ENCODE measurements around the gene TMEM140.

DNA sequence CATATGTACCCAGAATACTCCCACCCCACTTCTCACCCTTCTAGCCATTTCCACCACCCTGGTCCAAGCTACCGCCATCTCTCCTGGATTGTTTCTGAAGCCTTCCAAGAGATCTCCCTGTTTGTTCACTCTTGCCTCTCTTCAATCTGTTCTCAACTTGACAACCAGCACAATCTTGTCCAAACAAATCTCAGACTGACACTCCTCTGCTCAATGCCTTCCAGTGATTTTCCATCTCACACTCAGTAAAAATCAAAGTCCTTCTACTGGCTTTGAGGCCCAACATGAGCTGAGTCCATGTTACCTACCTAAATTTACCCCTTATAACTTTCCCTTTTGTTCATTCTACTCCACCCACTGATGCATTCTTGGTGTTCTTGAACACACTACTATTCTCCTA, 33.2 kb upstream of the TMEM140 start:
- TF ChIP-seq, protein P1, sequence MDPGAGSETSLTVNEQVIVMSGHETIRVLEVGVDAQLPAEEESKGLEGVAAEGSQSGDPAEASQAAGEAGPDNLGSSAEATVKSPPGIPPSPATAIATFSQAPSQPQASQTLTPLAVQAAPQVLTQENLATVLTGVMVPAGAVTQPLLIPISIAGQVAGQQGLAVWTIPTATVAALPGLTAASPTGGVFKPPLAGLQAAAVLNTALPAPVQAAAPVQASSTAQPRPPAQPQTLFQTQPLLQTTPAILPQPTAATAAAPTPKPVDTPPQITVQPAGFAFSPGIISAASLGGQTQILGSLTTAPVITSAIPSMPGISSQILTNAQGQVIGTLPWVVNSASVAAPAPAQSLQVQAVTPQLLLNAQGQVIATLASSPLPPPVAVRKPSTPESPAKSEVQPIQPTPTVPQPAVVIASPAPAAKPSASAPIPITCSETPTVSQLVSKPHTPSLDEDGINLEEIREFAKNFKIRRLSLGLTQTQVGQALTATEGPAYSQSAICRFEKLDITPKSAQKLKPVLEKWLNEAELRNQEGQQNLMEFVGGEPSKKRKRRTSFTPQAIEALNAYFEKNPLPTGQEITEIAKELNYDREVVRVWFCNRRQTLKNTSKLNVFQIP (CRISPR knock-in tag; IDR thresholded peaks at IDR 0.05; ENCODE audit: borderline replicate concordance, low read depth), result no peak
- no peak for TF ChIP-seq ZNF8 (CRISPR knock-in tag; IDR thresholded peaks at IDR 0.05)
- TF ChIP-seq, protein P2, sequence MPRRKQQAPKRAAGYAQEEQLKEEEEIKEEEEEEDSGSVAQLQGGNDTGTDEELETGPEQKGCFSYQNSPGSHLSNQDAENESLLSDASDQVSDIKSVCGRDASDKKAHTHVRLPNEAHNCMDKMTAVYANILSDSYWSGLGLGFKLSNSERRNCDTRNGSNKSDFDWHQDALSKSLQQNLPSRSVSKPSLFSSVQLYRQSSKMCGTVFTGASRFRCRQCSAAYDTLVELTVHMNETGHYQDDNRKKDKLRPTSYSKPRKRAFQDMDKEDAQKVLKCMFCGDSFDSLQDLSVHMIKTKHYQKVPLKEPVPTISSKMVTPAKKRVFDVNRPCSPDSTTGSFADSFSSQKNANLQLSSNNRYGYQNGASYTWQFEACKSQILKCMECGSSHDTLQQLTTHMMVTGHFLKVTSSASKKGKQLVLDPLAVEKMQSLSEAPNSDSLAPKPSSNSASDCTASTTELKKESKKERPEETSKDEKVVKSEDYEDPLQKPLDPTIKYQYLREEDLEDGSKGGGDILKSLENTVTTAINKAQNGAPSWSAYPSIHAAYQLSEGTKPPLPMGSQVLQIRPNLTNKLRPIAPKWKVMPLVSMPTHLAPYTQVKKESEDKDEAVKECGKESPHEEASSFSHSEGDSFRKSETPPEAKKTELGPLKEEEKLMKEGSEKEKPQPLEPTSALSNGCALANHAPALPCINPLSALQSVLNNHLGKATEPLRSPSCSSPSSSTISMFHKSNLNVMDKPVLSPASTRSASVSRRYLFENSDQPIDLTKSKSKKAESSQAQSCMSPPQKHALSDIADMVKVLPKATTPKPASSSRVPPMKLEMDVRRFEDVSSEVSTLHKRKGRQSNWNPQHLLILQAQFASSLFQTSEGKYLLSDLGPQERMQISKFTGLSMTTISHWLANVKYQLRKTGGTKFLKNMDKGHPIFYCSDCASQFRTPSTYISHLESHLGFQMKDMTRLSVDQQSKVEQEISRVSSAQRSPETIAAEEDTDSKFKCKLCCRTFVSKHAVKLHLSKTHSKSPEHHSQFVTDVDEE (CRISPR knock-in tag; IDR thresholded peaks at IDR 0.05), result no peak
- no peak for TF ChIP-seq CSDC2 (CRISPR knock-in tag; IDR thresholded peaks at IDR 0.05)
- TF ChIP-seq ZFP3 (CRISPR knock-in tag; IDR thresholded peaks at IDR 0.05), result no peak
- TF ChIP-seq, protein P3, sequence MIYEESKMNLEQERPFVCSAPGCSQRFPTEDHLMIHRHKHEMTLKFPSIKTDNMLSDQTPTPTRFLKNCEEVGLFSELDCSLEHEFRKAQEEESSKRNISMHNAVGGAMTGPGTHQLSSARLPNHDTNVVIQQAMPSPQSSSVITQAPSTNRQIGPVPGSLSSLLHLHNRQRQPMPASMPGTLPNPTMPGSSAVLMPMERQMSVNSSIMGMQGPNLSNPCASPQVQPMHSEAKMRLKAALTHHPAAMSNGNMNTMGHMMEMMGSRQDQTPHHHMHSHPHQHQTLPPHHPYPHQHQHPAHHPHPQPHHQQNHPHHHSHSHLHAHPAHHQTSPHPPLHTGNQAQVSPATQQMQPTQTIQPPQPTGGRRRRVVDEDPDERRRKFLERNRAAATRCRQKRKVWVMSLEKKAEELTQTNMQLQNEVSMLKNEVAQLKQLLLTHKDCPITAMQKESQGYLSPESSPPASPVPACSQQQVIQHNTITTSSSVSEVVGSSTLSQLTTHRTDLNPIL (CRISPR knock-in tag; IDR thresholded peaks at IDR 0.05; ENCODE audit: low read depth), result no peak
- no peak for TF ChIP-seq RARB (CRISPR knock-in tag; IDR thresholded peaks at IDR 0.05)
- no peak for TF ChIP-seq ESRRG (CRISPR knock-in tag; IDR thresholded peaks at IDR 0.05)
- TF ChIP-seq ZFP30 (CRISPR knock-in tag; IDR thresholded peaks at IDR 0.05), result no peak
- TF ChIP-seq ARNTL (CRISPR knock-in tag; IDR thresholded peaks at IDR 0.05; ENCODE audit: borderline replicate concordance, low read depth), result no peak
- TF ChIP-seq, protein P4, sequence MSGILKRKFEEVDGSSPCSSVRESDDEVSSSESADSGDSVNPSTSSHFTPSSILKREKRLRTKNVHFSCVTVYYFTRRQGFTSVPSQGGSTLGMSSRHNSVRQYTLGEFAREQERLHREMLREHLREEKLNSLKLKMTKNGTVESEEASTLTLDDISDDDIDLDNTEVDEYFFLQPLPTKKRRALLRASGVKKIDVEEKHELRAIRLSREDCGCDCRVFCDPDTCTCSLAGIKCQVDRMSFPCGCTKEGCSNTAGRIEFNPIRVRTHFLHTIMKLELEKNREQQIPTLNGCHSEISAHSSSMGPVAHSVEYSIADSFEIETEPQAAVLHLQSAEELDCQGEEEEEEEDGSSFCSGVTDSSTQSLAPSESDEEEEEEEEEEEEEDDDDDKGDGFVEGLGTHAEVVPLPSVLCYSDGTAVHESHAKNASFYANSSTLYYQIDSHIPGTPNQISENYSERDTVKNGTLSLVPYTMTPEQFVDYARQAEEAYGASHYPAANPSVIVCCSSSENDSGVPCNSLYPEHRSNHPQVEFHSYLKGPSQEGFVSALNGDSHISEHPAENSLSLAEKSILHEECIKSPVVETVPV (CRISPR knock-in tag; IDR thresholded peaks at IDR 0.05), result no peak
- TF ChIP-seq, protein P5, sequence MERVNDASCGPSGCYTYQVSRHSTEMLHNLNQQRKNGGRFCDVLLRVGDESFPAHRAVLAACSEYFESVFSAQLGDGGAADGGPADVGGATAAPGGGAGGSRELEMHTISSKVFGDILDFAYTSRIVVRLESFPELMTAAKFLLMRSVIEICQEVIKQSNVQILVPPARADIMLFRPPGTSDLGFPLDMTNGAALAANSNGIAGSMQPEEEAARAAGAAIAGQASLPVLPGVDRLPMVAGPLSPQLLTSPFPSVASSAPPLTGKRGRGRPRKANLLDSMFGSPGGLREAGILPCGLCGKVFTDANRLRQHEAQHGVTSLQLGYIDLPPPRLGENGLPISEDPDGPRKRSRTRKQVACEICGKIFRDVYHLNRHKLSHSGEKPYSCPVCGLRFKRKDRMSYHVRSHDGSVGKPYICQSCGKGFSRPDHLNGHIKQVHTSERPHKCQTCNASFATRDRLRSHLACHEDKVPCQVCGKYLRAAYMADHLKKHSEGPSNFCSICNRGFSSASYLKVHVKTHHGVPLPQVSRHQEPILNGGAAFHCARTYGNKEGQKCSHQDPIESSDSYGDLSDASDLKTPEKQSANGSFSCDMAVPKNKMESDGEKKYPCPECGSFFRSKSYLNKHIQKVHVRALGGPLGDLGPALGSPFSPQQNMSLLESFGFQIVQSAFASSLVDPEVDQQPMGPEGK (CRISPR knock-in tag; IDR thresholded peaks at IDR 0.05; ENCODE audit: borderline replicate concordance), result no peak
